ENCODE measurements around the gene TOX3.

The TOX3 gene

GRCh38 chr16:52563767-52564611 lies 17.0 kb upstream of the TOX3 start:
- FAIRE-seq = no peak

GRCh38 chr16:52562770-52563169 lies 15.8 kb upstream of the TOX3 start:
- FAIRE-seq = no peak

- FAIRE-seq = no peak
These were observed 15.2 kb upstream of the TOX3 start for GRCh38 chr16:52561910-52562741.

- FAIRE-seq = no peak
These were observed 11.5 kb upstream of the TOX3 start for GRCh38 chr16:52558448-52558847.

GRCh38 chr16:52557236-52557635 lies 10.3 kb upstream of the TOX3 start:
- no peak for FAIRE-seq

- FAIRE-seq = no peak
These were observed 9.1 kb upstream of the TOX3 start for GRCh38 chr16:52556083-52556482.

- no peak for FAIRE-seq
These were observed 8.6 kb upstream of the TOX3 start for GRCh38 chr16:52555572-52555971.

GRCh38 chr16:52554334-52554733 lies 7.4 kb upstream of the TOX3 start:
- FAIRE-seq = no peak

- FAIRE-seq = no peak
These were observed 6.4 kb upstream of the TOX3 start for GRCh38 chr16:52553322-52553721.

GRCh38 chr16:52552643-52553042 lies 5.7 kb upstream of the TOX3 start:
- FAIRE-seq = no peak

- no peak for FAIRE-seq
These were observed 2.2 kb upstream of the TOX3 start for GRCh38 chr16:52549011-52549692.

GRCh38 chr16:52548261-52549010 lies 1.5 kb upstream of the TOX3 start:
- no peak for FAIRE-seq

GRCh38 chr16:52547834-52548215 lies 882 bp upstream of the TOX3 start:
- FAIRE-seq = no peak

- no peak for FAIRE-seq
These were observed 496 bp downstream of the TOX3 start for GRCh38 chr16:52546291-52547003.

- FAIRE-seq = no peak
These were observed 1.1 kb downstream of the TOX3 start for GRCh38 chr16:52545898-52546266.

- no peak for FAIRE-seq
These were observed 1.6 kb downstream of the TOX3 start for GRCh38 chr16:52545222-52545897.

- no peak for FAIRE-seq
These were observed 2.2 kb downstream of the TOX3 start for GRCh38 chr16:52544703-52545102.

GRCh38 chr16:52543654-52544053 lies 3.3 kb downstream of the TOX3 start:
- FAIRE-seq = no peak

- no peak for FAIRE-seq
These were observed 6.0 kb downstream of the TOX3 start for GRCh38 chr16:52540910-52541309.

- FAIRE-seq = no peak
These were observed 7.8 kb downstream of the TOX3 start for GRCh38 chr16:52539191-52539590.

- no peak for FAIRE-seq
These were observed 8.4 kb downstream of the TOX3 start for GRCh38 chr16:52538511-52538910.

- no peak for FAIRE-seq
These were observed 9.4 kb downstream of the TOX3 start for GRCh38 chr16:52537516-52537915.
